MM.1S (cell line): ENCODE results near the gene HELZ.

ENCODE experiments used
- DNase-seq: peaks from one replicate; pipeline ENCODE4 v3.0.0-alpha.2; 2015
- H2AFZ ChIP-seq: fragments of 300-600 bp; sonication (generic); 2 replicates; pipeline ENCODE4 v1.6.0; 2016; ENCODE audit warnings: antibody characterized with exemption, low read length
- H3F3A ChIP-seq: fragments of 300-600 bp; sonication (generic); 2 replicates; pipeline ENCODE4 v1.6.1; 2016; ENCODE audit warnings: mild to moderate bottlenecking, antibody characterized with exemption, low read length, moderate library complexity, mixed read lengths; ENCODE audit not compliant: insufficient read depth
- H3K27ac ChIP-seq: fragments of 300-600 bp; sonication (generic); 2 replicates; pipeline ENCODE4 v1.5.1; 2016; ENCODE audit warnings: mild to moderate bottlenecking, low read length
- H3K27me3 ChIP-seq: fragments of 300-600 bp; sonication (generic); replicated peaks from 2 replicates; pipeline ENCODE4 v1.6.0; 2016; ENCODE audit warnings: low read length; ENCODE audit not compliant: insufficient read depth
- H3K36me3 ChIP-seq: fragments of 300-600 bp; sonication (generic); replicated peaks from 2 replicates; pipeline ENCODE4 v1.6.1; 2016; ENCODE audit warnings: mild to moderate bottlenecking, low read length, mixed read lengths; ENCODE audit not compliant: insufficient read depth
- H3K4me1 ChIP-seq: fragments of 300-600 bp; sonication (generic); 2 replicates; pipeline ENCODE4 v1.6.1; 2016; ENCODE audit warnings: low read length, mixed read lengths
- H3K4me2 ChIP-seq: fragments of 300-600 bp; sonication (generic); 2 replicates; pipeline ENCODE4 v1.6.0; 2016; ENCODE audit warnings: low read depth, low read length
- H3K4me3 ChIP-seq: fragments of 300-600 bp; sonication (generic); 2 replicates; pipeline ENCODE4 v1.5.1; 2016; ENCODE audit warnings: low read length, mixed read lengths
- H3K79me2 ChIP-seq: fragments of 300-600 bp; sonication (generic); 2 replicates; pipeline ENCODE4 v1.6.1; 2016; ENCODE audit warnings: mixed run types, low read length, mixed read lengths
- H3K9ac ChIP-seq: fragments of 300-600 bp; sonication (generic); 2 replicates; pipeline ENCODE4 v1.6.1; 2016; ENCODE audit warnings: low read length, mixed read lengths
- H3K9me2 ChIP-seq: fragments of 300-600 bp; sonication (generic); replicated peaks from 2 replicates; pipeline ENCODE4 v1.6.1; 2016; ENCODE audit warnings: mild to moderate bottlenecking, low read length, mixed read lengths; ENCODE audit not compliant: insufficient read depth
- H3K9me3 ChIP-seq: fragments of 300-600 bp; sonication (generic); replicated peaks from 2 replicates; pipeline ENCODE4 v1.6.1; 2016; ENCODE audit warnings: mild to moderate bottlenecking, low read length, mixed read lengths; ENCODE audit not compliant: insufficient read depth
- H4K20me1 ChIP-seq: fragments of 300-600 bp; sonication (generic); 2 replicates; pipeline ENCODE4 v1.6.1; 2016; ENCODE audit warnings: mild to moderate bottlenecking, low read length, moderate library complexity, mixed read lengths; ENCODE audit not compliant: insufficient read depth
- CTCF ChIP-seq: fragments of 300-600 bp; sonication (generic); IDR thresholded peaks from 2 replicates; pipeline ENCODE4 v1.5.1; 2016; ENCODE audit warnings: antibody characterized with exemption, low read length, mixed read lengths
- EZH2 ChIP-seq: fragments of 300-600 bp; sonication (generic); optimal IDR thresholded peaks from 2 replicates; pipeline ENCODE3; 2017; ENCODE audit warnings: low read depth, mild to moderate bottlenecking, antibody characterized with exemption, low read length, mixed read lengths
- EZH2phosphoT487 ChIP-seq: fragments of 300-600 bp; sonication (generic); IDR thresholded peaks from 2 replicates; pipeline ENCODE4 v1.6.1; 2018; ENCODE audit warnings: antibody characterized with exemption, low read length

Gene HELZ

DNA sequence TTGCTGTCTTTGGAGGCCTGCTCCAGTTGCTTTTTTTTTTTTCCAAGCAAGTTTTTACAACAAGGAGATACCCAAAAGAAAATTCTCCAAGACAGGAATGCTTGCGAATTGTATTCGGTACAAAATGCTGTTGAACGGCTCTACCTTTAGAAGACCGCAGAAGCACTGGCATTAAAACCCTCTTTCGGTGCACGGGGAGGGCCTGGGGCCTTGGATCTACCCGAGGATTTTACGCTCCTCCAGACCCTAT lies 1.3 kb upstream of the HELZ start:
- no peak overlapping the region for H3K9ac ChIP-seq
- H3K9me3 ChIP-seq: no peaks in the 10 kb centered on the region
- TF ChIP-seq CTCF (no peak), EZH2 (no peak), EZH2phosphoT487 (no peak)
- peak overlapping the region; percentile 99; the same call in 1 of the 2 replicates for H3K4me2 ChIP-seq
- peaks cover 3% of the 10 kb centered on the region; the same call in 1 of the 2 replicates for H3K36me3 ChIP-seq
- DNase-seq: no peak
- no peaks in the 10 kb centered on the region for H3K9me2 ChIP-seq
- H3K4me1 ChIP-seq: peaks cover 19% of the 10 kb centered on the region
- no peak overlapping the region for H2AFZ ChIP-seq
- 0 out of 2 replicates have a peak, but pooled peaks cover 4% of the 10 kb centered on the region for H3K27me3 ChIP-seq
- H3K79me2 ChIP-seq: peaks cover 34% of the 10 kb centered on the region
- H3F3A ChIP-seq: peaks cover 9% of the 10 kb centered on the region; the same call in 1 of the 2 replicates
- H3K27ac ChIP-seq: no peak overlapping the region
- no peak overlapping the region for H3K4me3 ChIP-seq
- H4K20me1 ChIP-seq: no peaks in the 10 kb centered on the region

GRCh38 chr17:67245694-67246402 lies 852 bp upstream of the HELZ start:
- Histone ChIP-seq H2AFZ (peak overlapping the region; percentile 97), H3F3A (peaks cover 9% of the 10 kb centered on the region; the same call in 1 of the 2 replicates), H3K27me3 (0 out of 2 replicates have a peak, but pooled peaks cover 4% of the 10 kb centered on the region), H3K27ac (no peak overlapping the region), H3K9me3 (no peaks in the 10 kb centered on the region), H3K4me1 (peaks cover 19% of the 10 kb centered on the region), H3K9ac (peak overlapping the region; percentile 86), H3K4me3 (peak overlapping the region; percentile 92), H3K36me3 (peaks cover 3% of the 10 kb centered on the region; the same call in 1 of the 2 replicates), H3K4me2 (peak overlapping the region; percentile 99), H4K20me1 (no peaks in the 10 kb centered on the region), H3K9me2 (no peaks in the 10 kb centered on the region), H3K79me2 (peaks cover 39% of the 10 kb centered on the region)
- DNase-seq: no peak
- TF ChIP-seq EZH2phosphoT487 (no peak), CTCF (no peak), EZH2 (no peak)

DNA sequence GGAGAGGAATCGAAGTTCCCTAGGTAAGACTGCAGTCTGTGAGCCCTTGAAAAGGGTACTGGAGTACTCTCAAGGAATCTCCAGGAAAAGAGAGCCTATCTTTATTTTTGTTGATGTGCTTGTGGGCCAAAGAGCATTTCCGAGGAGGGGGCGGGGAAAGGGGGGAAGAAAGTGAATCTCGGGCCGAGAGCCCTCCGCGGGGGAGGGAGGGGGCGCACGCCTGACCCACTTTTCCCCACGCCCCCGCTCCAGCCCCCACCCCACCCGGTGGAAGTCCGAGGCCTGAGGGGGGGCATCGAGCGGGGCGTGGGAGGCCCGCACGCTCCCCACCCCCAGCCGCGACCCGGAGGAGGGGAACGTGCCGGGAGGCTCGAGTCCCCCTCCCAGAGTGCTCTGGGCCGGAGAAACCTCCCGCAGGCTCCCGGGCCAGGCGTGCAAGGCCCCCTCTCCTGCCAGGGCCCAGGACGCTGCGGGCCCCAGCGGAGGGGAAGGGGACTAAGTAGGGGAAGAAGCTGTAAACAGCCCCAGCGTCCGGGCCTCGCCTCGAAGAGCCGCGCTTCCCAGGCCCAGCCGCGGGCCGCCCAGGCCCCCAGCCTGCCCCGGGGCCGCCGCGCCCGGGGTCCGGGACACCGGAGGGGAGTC lies 444 bp downstream of the HELZ start:
- Histone ChIP-seq H3K9me3 (no peaks in the 10 kb centered on the region), H3K9ac (peak overlapping the region; percentile 86), H3K27me3 (0 out of 2 replicates have a peak, but pooled peaks cover 4% of the 10 kb centered on the region), H3K36me3 (peaks cover 3% of the 10 kb centered on the region; the same call in 1 of the 2 replicates), H3K4me1 (peaks cover 19% of the 10 kb centered on the region), H3K4me2 (peak overlapping the region; percentile 82), H3K79me2 (peaks cover 50% of the 10 kb centered on the region), H4K20me1 (no peaks in the 10 kb centered on the region), H3K4me3 (peak overlapping the region; percentile 92), H3F3A (peaks cover 9% of the 10 kb centered on the region; the same call in 1 of the 2 replicates), H3K9me2 (no peaks in the 10 kb centered on the region), H3K27ac (no peak overlapping the region; the same call in 1 of the 2 replicates), H2AFZ (peak overlapping the region; percentile 97)
- TF ChIP-seq EZH2 (no peak), CTCF (no peak), EZH2phosphoT487 (no peak)
- DNase-seq: no peak
